Anterior cingulate cortex (tissue), 58 donors: Measurements from ENCODE around the gene DROSHA.
"Not testable (repeated sequence)": the region's sequence is repeated elsewhere in the genome, so short reads cannot be mapped to it uniquely, and the experiment has no call there.

ENCODE experiments used
- DNase-seq, 58 donors: peaks; one replicate each; lab custom pipeline; 2025; lab: John Stamatoyannopoulos, UW

The DROSHA gene, protein sequence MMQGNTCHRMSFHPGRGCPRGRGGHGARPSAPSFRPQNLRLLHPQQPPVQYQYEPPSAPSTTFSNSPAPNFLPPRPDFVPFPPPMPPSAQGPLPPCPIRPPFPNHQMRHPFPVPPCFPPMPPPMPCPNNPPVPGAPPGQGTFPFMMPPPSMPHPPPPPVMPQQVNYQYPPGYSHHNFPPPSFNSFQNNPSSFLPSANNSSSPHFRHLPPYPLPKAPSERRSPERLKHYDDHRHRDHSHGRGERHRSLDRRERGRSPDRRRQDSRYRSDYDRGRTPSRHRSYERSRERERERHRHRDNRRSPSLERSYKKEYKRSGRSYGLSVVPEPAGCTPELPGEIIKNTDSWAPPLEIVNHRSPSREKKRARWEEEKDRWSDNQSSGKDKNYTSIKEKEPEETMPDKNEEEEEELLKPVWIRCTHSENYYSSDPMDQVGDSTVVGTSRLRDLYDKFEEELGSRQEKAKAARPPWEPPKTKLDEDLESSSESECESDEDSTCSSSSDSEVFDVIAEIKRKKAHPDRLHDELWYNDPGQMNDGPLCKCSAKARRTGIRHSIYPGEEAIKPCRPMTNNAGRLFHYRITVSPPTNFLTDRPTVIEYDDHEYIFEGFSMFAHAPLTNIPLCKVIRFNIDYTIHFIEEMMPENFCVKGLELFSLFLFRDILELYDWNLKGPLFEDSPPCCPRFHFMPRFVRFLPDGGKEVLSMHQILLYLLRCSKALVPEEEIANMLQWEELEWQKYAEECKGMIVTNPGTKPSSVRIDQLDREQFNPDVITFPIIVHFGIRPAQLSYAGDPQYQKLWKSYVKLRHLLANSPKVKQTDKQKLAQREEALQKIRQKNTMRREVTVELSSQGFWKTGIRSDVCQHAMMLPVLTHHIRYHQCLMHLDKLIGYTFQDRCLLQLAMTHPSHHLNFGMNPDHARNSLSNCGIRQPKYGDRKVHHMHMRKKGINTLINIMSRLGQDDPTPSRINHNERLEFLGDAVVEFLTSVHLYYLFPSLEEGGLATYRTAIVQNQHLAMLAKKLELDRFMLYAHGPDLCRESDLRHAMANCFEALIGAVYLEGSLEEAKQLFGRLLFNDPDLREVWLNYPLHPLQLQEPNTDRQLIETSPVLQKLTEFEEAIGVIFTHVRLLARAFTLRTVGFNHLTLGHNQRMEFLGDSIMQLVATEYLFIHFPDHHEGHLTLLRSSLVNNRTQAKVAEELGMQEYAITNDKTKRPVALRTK (N-terminal part only)

DNA sequence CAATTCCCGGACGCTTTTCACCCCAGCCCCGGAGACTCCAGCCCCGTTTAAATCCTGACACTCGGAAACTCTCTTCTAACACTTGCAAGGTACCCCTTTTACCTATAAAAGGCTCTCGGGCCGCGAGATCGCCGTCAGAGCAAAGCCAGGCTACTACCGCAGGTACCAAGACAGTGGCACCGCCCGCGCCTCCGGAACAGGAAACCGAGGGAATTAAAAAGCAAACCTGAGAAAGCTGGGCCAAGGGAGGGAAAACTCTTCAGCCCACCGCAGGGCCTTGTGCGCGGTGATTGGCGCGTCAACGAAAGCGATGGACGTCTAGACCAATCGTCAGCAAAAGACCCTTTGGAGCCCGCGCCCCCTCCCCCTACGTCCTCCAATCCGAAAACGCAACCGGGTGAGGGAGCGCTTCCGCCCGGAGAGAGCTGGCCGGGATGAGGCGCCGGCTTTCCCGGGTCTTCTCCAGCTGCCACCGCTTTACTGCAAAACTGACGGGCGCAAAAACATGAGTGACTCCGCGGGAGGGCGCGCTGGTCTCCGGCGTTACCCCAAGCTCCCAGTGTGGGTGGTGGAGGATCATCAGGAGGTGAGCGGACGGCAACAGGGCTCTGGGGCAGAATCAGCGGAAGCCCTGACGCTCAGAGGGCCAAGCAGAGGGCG lies at the start of gene DROSHA, which contains the start of gene C5orf22:
TSS of gene DROSHA (minus strand) at position 206 of the 660 bp plus-strand sequence. CDS start 3,034 bp downstream, outside the sequence.
TSS of gene C5orf22 (plus strand) at position 414 of the 660 bp plus-strand sequence. CDS start at position 506, 92 bp downstream.
- peak; percentile 62 to 97 (median 92) for DNase-seq

DNA sequence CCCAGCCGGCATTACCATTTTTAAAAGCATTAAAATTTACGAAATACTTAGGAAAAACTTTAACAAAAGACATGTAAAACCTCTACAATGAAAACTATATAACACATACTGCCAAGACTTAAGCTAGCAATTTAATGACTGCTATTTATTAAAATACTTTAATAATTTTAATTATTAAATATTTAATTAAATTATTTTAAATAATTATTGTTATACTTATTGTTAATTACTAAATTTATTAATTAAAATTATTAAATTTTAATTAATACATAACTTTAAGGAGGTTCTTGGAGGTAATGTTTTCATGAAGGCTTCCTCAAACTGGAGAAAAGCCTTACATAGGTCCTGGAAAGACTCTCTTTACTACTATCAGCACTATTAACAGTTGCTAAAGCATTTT lies 47.7 kb upstream of the DROSHA start:
- no peak for DNase-seq

DNA sequence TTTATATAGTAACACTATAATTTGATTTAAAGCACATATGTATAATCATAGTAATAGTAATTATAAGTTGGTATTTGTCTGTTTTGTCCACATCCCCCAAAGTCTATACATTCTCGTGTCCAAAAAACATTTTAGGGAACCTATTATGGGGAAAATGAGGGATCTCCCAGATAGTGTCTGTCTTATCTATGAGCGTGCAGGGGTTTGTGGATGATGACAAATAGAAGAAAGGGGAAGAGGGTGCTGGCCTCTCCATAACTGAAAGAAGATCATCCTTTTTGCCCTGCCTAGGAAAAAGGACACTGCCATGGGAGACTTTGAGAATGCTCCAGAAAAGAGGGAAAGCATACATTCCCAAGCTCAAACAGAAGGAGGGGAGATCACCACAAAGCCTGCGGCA lies 45.5 kb upstream of the DROSHA start:
- DNase-seq: no peak

DNA sequence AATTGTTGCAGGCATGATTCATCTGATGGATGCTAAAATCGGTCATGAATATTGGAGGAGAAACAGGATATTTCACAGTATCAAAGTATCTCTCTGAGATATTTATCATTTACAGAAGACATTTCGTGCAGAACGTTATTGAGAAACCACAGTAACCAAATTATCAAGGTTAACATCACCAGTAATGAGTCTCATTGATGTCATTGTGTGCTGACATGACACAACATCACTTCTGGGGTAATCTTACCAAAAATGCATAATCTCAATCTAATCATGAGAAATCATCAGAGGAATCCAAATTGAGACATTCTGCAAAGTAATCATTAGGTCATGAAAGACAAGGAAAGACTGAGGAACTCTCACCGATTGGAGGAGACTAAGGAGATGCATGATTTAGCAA lies 42.9 kb upstream of the DROSHA start:
- no peak for DNase-seq

DNA sequence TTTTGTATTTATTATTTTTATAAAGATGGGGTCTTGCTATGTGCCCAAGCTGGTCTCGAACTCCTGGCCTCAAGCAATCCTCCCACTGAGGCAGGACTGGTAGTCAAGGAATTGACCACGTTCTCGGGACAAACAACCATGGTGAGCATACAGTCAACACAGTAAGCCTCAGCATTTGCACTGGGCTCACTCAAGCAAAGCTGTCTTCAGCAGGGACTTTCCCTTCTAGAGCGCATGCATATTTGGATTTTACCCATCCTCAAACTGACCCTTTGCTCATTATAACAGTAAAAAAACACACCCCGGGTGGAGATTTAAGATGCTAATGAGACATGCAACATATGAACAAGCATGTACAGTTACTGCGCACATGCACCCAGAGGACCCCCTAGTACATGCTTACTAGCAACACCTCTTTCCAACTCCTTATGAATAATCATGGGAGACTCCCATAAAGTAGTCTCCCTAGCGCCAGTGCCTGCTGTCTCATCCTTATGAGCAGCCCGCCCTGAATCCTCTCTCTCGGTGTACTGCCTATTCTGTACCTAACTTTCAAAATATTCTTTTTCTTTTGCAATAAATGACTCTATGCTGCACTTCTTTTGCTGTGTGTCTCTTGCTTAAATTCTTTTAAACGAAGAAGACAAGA lies 41.7 kb upstream of the DROSHA start:
- no peak for DNase-seq

DNA sequence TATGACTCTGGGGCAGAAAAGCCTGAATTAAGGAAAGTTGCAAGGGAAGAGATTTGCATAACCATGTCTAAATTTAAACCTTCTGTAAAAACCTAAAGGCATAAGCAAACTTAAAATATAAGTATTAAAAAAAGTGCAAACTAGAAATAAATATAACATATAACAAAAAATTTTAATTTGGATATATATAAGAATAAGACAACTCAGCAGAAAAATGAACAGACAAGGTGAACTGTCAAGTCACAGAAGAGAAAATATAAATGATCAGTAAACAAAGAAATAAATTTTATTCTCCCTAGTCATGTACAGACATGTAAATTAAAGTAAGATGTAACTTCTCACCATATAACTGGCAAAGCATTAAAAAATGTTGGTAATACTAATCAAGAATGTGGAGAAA lies 37.2 kb upstream of the DROSHA start:
- DNase-seq: no peak

DNA sequence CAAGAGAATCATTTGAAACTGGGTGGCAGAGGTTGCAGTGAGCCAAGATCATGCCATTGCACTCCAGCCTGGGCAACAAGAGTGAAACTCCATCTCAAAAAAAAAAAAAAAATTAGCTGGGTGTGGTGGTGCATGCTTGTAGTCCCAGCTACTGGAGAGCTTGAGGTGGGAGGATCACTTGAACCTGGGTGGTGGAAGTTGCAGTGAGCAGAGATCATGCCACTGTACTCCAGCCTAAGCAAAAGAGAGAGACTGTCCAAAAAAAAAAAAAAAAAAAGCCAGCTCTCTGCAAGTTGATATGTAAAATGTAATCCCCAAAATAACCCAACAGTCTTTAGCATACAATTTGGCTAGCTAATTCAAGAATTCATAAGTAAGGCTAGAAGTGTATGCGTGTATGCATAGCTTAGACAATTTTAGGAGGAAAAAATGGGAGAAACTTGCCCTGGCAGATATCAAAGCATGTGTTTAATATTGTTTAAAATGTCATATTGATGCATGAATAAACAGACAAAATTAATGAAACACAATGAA lies 36.5 kb upstream of the DROSHA start:
- no peak for DNase-seq

DNA sequence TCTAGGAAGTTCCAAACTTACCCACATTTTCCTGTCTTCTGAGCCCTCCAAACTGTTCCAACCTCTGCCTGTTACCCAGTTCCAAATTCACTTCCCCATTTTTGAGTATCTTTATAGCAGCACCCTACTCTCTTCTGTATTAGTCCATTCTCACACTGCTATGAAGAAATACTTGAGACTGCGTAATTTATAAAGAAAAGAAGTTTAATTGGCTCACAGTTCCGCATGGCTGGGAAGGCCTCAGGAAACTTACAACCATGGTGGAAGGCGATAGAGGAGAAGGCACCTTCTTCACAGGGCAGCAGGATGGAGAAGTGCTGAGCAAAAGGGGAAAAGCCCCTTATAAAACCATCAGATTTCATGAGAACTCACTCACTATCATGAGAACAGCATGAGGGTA lies 34.5 kb upstream of the DROSHA start:
- DNase-seq: not testable (repeated sequence)

DNA sequence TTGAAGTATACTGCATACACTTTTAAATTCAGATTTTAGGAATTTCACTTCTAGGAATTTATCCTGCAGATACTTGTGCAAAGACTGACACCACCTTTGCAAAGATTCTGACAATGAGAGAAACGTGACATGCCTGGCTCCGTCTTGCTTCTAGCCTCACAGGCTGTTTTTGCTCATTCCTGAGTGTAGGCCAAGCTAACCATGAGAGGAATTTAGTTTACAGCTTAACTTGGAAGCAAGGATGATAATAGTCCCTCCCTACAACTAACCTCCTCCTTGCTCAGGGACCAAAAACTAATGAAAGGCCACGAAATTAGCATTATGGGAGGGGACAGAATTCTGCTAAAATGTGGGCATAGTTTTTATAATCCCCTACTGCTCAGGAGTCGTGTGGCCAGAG lies 31.3 kb upstream of the DROSHA start:
- no peak for DNase-seq

DNA sequence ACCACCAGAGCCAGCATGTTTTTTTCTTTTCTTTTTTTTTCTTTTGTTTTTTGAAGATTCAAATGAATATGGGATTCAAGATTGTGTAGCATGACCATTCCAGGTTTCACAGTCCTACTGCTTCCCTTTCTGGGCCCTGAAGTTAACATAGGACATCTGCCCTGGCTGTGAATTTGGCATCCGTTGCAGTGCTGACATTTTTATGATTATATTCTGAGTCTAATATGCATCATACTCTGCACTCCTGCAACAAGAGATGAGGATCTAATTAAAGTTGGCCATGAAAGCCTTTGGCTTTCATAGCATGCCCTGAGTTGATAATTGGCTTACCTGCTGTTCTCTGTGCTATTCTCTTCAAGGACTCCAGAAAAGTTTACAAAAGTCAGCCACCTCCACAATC lies 30.1 kb upstream of the DROSHA start:
- DNase-seq: no peak

DNA sequence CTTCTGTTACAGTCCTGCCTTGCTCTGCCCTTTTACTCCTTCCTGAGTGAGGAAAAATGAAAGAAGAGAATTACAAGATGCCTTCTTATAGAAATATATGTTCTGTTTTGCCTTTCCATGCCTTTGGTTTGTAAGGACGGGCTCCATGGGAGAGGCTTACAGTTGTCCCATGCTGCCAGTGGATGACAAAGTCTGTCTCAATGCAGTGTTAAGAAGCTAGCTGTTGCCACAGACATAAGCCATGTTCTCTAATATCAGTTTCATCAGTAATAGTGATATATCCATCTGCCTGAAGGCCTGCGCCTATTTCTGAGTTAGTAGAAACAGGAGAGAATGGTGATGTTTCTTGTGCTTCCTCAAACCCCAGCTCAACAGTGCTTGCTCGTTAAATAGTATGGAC lies 28.0 kb upstream of the DROSHA start:
- no peak for DNase-seq

DNA sequence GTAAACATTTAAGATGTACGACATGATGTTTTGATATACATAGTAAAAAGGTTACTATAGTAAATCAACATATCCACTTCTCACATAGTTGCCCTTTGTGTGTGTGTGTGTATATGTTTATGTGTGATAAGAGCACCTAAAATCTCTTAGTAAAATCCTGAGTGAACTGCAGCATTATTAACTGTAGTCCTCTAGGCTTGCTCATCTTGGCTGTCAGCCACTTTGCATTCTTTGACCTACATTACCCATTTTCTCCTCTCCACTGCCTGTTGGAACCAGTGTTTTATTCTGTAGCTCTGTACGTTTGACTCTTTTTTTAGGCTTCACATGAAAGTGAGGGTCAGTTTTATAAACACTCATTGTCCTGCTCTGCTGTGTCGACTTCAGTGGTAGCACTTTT lies 24.6 kb upstream of the DROSHA start:
- no peak for DNase-seq

DNA sequence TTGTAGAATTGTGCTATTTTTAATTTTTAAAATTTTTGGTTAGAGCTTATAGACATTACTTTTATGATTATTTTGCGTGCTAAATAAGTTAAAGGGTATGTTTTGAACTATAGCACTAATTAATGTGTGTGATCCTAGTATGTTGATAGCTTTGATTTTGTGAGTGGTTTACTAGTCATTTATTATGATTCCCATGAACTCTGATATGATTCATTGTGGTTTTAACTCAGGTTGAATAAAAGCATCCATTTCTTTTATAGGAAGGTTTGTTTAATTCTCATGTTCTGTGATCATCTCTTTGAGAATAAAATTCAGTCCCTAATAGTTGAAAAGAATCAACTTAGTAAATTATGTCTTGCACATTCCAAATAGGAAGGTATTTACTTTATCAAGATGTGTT lies 22.7 kb upstream of the DROSHA start:
- DNase-seq: no peak

DNA sequence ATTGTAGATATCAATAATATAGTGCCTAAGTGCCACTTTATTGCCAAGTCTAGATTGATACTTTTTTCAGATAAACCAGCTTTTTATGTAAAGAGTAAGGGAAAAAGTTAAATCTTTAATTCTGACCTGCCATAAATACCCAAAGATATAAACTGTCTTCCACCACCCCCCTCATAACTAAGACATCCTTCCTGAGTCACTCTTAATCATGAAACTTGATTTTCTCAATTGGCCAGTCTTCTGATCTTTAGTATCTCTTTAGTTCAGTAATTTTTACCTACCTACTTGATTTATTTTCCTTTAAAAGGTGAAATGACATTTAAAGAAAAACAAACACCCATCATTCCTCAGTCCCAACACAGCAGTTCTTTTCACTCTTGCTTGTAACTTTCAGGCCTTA lies 22.0 kb upstream of the DROSHA start:
- DNase-seq: no peak

DNA sequence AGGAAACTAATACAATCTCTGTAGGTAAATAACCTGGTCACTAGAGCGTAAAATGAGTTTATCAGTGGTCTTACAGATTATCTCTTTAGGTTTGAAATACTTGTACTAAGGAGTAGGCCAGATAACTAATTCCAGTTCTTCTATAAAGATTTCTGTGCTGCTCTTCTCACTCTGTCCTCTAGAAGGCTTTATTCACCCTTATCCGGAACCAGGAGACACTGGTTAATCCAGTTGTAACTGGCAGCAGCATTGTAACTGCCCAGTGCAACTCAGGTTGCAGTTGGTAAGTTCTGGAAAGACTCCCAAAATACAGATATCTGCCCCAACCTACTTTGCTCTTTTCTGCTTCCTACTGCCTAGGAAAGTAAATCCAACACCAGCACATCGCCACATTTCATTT lies 20.0 kb upstream of the DROSHA start:
- DNase-seq: no peak

DNA sequence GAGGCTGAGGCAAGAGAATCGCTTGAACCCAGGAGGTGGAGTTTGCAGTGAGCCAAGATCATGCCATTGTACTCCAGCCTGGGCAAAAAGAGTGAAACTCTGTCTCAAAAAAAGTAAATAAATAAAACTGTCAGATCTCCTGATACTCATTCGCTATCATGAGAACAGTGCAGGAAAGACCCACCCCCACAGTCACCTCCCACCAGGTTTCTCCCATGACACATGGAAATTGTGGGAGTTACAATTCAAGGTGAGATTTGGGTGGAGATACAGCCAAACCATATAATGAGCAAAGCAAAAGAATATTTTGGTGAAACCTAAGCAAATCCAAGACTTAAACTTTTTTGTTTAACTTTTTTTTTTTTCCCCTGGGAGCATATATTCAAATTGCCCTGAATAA lies 17.2 kb upstream of the DROSHA start:
- DNase-seq: not testable (repeated sequence)

DNA sequence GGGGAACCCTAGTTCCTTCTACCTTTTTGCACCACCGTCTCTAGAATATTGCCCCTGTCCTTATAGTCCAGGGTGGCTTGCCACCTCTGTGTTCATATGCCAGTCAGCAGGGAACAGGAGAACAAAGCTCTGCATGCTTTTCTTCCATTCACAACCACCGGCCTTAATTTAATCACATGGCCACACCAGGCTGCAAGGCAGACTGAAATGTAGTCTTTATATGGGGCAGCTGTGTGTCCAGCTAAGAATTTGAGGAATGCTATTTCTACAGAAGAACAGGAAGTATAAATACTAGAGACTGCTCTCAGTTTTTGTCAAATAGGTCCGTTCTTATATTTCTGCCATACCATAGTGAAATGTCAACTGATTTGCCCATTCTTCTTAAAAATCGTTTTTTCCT lies 6.0 kb upstream of the DROSHA start:
- DNase-seq: peak in 1 of 58 donors; percentile 4

DNA sequence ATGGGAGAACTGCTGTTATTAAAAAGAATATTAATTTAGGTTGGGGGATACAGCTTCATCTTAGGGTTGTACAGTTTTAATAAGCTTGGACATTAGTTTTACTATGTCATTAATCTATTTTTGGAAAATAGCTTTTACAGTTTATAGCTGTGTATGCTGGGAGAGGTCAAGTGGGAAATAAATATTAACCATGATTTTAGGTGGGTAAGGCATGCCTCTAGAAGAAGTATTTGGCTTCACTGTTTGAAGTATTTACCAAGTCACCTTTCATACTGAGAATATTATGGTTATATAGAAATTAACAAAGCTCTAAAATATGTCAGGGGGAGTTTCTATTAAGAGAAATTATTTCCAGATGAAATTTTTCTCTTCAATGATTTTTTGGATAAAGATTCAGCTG lies 5.5 kb upstream of the DROSHA start:
- DNase-seq: no peak

DNA sequence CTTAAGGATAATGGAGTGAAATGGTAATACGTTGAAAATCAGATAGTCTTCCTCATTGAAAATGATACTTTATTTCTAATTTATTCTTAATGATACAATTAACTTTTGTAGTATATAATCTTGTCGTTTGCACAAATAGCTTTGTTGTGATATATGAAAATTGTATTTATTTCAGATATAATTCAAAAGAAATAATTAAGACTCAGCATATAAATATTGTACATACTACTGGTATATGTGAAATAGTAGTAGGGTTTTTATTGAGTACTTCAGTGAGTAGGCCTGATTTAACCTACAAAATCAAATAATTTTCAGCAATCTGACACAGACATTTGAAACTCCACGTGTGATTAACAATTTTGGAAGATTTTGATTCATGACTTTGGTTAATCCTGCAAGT lies 5.0 kb upstream of the DROSHA start:
- DNase-seq: no peak
